BJ (cell line): ENCODE measurements around the gene CSF1R. TPM values are rescaled to one million over a fixed set of nuclear protein-coding genes. Genes with fewer than 3 reads are reported as not detected.

ENCODE experiments used
- CTCF ChIA-PET: fragments of 350-600 bp; formaldehyde crosslinking; extraction: SDS; loops from one replicate; lab custom pipeline; 2021; ENCODE audit warnings: antibody characterized with exemption, inconsistent platforms; lab: Yijun Ruan, JAX
- POLR2A ChIA-PET: fragments of 300-600 bp; sonication (Branson Sonifier 250); formaldehyde crosslinking; extraction: SDS; loops from one replicate; lab custom pipeline; 2021; ENCODE audit warnings: antibody characterized with exemption; lab: Charles Lee
- DNase-seq: peaks from one replicate; pipeline ENCODE4 v3.0.0-alpha.2; 2011; ENCODE audit warnings: low read depth
- H3K27me3 ChIP-seq: 2 replicates; pipeline ENCODE4 v1.6.0; 2011; ENCODE audit warnings: low read length; ENCODE audit not compliant: control insufficient read depth, insufficient read depth
- H3K36me3 ChIP-seq: 2 replicates; pipeline ENCODE4 v1.5.1; 2011; ENCODE audit warnings: low read length; ENCODE audit not compliant: control insufficient read depth, insufficient read depth
- H3K4me3 ChIP-seq: 2 replicates; pipeline ENCODE4 v1.5.1; 2011; ENCODE audit warnings: low read depth, mild to moderate bottlenecking, control low read depth, low read length
- polyA plus RNA-seq: library from polyadenylated mRNA; depleted of rRNA; stranded (reverse); fragments of >200 nt; gene quantifications from 2 replicates; pipeline ENCODE4 v1.2.3, GENCODE V29; 2011
- TF ChIP-seq, protein P1 (sequence below): IDR thresholded peaks from 2 replicates; pipeline ENCODE4 v1.5.1; 2011; ENCODE audit warnings: low read depth, mild to moderate bottlenecking, control low read depth, inconsistent platforms, low read length, moderate library complexity; ENCODE audit not compliant: insufficient read depth

Gene CSF1R
- polyA plus RNA-seq, 1 experiment, result 0.29 TPM

GRCh38 chr5:150111122-150111521, 24.8 kb upstream of the CSF1R start:
- H3K36me3 ChIP-seq, result peaks cover 20% of the 10 kb centered on the region
- no peaks in the 10 kb centered on the region for H3K27me3 ChIP-seq
- H3K4me3 ChIP-seq, result no peak overlapping the region
- ChIA-PET POLR2A (no interaction called here), CTCF (interaction anchor here (0.6 to 1.7 kb wide), 5 partner anchors 8 to 273 kb away, joined by 3 to 5 read pairs (median 3); partner anchors contain the start of gene PDGFRB)
- TF ChIP-seq, protein P1, sequence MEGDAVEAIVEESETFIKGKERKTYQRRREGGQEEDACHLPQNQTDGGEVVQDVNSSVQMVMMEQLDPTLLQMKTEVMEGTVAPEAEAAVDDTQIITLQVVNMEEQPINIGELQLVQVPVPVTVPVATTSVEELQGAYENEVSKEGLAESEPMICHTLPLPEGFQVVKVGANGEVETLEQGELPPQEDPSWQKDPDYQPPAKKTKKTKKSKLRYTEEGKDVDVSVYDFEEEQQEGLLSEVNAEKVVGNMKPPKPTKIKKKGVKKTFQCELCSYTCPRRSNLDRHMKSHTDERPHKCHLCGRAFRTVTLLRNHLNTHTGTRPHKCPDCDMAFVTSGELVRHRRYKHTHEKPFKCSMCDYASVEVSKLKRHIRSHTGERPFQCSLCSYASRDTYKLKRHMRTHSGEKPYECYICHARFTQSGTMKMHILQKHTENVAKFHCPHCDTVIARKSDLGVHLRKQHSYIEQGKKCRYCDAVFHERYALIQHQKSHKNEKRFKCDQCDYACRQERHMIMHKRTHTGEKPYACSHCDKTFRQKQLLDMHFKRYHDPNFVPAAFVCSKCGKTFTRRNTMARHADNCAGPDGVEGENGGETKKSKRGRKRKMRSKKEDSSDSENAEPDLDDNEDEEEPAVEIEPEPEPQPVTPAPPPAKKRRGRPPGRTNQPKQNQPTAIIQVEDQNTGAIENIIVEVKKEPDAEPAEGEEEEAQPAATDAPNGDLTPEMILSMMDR, result no peak
- DNase-seq, result no peak

GRCh38 chr5:150109921-150110320, 23.6 kb upstream of the CSF1R start:
- DNase-seq, result no peak
- H3K36me3 ChIP-seq, result peaks cover 10% of the 10 kb centered on the region
- TF ChIP-seq, protein P1, result no peak
- H3K27me3 ChIP-seq, result no peaks in the 10 kb centered on the region
- POLR2A ChIA-PET, result no interaction called here
- no peak overlapping the region for H3K4me3 ChIP-seq
- CTCF ChIA-PET, result interaction anchor here (1.2 to 1.3 kb wide), 2 partner anchors 9 to 119 kb away, joined by 3 to 4 read pairs; no protein-coding TSS in a partner anchor

GRCh38 chr5:150108711-150109514, 22.6 kb upstream of the CSF1R start:
- ChIA-PET POLR2A (no interaction called here), CTCF (interaction anchor here (0.7 to 1.3 kb wide), 4 partner anchors 102 to 118 kb away, joined by 3 to 4 read pairs (median 4); no protein-coding TSS in a partner anchor)
- no peak overlapping the region for H3K4me3 ChIP-seq
- H3K36me3 ChIP-seq, result peaks cover under 1% of the 10 kb centered on the region
- TF ChIP-seq, protein P1, result no peak
- H3K27me3 ChIP-seq, result no peaks in the 10 kb centered on the region
- DNase-seq, result no peak

GRCh38 chr5:150107909-150108447, 21.6 kb upstream of the CSF1R start:
- Histone ChIP-seq H3K36me3 (no peaks in the 10 kb centered on the region), H3K27me3 (no peaks in the 10 kb centered on the region), H3K4me3 (no peak overlapping the region)
- POLR2A ChIA-PET, result interaction anchor here (0.7 kb wide), 1 partner anchor 58 kb away, joined by 4 read pairs; no protein-coding TSS in a partner anchor
- CTCF ChIA-PET, result interaction anchor here (0.7 to 1.2 kb wide), 4 partner anchors 61 to 106 kb away, joined by 3 to 4 read pairs (median 3); no protein-coding TSS in a partner anchor
- TF ChIP-seq, protein P1, result peak; percentile 7; the same call in 1 of the 2 replicates
- DNase-seq, result peak; percentile 80
